GM12875 (cell line): ENCODE data around the gene TULP3.

Experiments used
- H3K4me3 ChIP-seq: one replicate; pipeline ENCODE4 v1.5.1; 2011; ENCODE audit warnings: low read depth, low read length, control low read depth
- TF ChIP-seq, protein P1 (sequence below): IDR thresholded peaks from 2 replicates; pipeline ENCODE4 v1.5.1; 2011; ENCODE audit warnings: low read depth, mild to moderate bottlenecking, control low read depth, inconsistent platforms, low read length, moderate library complexity, borderline replicate concordance; ENCODE audit not compliant: insufficient read depth

TULP3 gene, protein sequence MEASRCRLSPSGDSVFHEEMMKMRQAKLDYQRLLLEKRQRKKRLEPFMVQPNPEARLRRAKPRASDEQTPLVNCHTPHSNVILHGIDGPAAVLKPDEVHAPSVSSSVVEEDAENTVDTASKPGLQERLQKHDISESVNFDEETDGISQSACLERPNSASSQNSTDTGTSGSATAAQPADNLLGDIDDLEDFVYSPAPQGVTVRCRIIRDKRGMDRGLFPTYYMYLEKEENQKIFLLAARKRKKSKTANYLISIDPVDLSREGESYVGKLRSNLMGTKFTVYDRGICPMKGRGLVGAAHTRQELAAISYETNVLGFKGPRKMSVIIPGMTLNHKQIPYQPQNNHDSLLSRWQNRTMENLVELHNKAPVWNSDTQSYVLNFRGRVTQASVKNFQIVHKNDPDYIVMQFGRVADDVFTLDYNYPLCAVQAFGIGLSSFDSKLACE

DNA sequence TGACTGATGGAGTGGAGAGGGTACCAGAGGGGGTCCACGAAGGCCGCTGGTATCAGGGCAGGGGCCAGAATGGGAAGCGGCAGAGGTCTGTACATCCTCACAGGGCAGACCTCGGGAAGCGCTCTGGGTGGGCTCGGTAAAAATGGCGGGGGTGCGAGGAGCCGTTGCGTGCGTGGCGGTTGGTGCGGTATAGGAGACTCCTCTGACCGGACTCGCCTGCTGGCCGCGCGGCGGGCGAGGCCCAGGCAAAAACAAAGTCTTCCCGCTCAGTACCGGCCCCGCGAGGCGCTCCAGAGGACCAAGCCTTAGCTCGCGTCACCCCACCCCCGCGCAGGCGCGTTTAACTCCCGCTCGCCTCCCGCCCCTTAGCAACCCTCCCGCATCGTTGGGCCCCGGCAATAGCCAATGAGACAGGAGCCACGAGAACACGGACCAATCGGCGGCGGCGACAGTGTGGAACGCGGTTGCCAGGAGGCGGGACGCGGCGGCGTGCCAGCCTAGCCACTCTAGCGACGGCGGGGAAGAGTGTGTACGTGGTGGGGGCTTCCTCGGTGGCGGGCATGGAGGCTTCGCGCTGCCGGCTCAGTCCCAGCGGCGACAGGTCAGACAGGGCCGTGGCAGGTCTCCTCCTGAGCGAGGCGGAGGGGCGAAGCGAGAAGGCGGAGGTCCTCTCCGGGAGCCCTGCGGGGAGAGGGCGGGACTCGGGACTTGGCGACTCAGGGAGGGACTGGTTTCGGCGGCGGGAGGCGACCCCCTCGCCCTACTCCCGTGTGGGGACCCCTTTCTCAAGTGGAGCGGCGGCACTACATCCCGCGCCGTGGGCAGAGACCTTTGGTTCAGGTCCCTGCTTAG lies at the start of gene TULP3:
TULP3 (plus strand) TSS at position 504 of the 852 bp plus-strand sequence; CDS start at position 561, 57 bp downstream.
- TF ChIP-seq, protein P1, sequence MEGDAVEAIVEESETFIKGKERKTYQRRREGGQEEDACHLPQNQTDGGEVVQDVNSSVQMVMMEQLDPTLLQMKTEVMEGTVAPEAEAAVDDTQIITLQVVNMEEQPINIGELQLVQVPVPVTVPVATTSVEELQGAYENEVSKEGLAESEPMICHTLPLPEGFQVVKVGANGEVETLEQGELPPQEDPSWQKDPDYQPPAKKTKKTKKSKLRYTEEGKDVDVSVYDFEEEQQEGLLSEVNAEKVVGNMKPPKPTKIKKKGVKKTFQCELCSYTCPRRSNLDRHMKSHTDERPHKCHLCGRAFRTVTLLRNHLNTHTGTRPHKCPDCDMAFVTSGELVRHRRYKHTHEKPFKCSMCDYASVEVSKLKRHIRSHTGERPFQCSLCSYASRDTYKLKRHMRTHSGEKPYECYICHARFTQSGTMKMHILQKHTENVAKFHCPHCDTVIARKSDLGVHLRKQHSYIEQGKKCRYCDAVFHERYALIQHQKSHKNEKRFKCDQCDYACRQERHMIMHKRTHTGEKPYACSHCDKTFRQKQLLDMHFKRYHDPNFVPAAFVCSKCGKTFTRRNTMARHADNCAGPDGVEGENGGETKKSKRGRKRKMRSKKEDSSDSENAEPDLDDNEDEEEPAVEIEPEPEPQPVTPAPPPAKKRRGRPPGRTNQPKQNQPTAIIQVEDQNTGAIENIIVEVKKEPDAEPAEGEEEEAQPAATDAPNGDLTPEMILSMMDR: no peak
- H3K4me3 ChIP-seq: peak within 1 kb of the TSS; percentile 93

DNA sequence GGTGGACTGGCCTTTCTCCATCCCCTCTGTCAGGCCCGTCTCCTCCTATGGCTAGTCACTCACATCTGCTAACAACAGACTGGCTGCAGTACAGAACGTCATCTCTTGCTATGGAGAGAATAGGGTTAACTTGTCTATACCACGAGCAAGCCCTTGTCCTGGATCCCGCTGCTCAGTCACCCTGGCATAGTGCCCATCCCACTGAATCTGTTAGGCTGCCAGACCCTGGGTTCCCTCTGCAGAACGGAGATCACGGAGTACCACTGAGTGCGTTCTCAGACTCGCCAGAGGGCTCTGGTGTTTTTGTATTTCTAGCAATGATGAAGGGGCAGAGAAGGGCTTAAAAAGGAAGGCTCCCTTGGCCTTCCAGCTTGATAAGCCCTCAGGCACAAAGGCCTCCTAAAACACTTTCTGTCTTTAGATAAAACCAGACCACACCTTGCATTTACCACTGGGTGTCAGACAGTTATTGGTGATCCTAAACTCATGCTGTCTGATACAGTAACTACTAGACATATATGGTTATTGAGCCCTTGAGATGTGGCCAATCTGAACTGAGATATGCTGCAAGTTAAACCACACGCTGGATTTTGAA lies 49.5 kb upstream of the TULP3 start:
- TF ChIP-seq, protein P1: no peak
- H3K4me3 ChIP-seq: no peak overlapping the region

DNA sequence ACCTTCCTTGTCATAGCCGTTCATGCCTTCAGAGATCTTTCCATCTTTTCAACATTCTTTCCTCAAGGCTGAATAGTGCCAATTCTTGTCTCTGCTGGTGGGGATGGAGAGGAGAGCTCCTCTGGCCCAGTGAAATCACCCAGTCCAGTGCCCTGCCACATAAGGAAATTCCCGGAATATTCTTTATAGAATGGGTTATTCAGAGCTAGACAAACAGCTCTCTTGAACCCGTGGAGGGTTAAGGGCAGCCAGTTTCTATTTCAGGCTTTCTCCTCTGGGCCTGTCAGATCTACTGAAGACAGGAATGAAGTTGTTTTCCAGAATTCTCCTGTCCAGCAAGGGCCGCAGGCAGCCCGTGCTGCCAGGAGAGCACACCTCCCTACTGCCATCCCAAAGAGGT lies 47.7 kb upstream of the TULP3 start:
- no peak overlapping the region for H3K4me3 ChIP-seq
- TF ChIP-seq, protein P1: no peak

DNA sequence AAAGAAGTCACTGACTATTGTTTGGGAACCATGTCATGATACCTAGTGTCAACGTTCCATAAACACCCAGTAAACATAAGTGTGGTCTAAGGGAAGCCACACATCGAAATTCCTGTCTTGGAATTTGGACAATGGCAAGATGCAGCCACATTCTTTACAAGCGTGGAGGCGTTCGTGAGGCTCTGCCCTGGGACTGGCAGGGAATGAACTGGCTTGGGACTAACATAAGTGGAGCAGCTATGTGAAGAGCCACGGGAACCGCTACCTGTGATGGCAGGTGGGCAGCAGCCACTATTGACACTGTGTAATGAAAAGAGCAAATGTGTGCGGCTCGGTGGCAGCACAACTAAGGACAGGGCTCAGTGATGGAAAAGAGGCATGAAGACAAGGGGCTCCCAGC lies 45.9 kb upstream of the TULP3 start:
- TF ChIP-seq, protein P1: no peak
- no peak overlapping the region for H3K4me3 ChIP-seq

DNA sequence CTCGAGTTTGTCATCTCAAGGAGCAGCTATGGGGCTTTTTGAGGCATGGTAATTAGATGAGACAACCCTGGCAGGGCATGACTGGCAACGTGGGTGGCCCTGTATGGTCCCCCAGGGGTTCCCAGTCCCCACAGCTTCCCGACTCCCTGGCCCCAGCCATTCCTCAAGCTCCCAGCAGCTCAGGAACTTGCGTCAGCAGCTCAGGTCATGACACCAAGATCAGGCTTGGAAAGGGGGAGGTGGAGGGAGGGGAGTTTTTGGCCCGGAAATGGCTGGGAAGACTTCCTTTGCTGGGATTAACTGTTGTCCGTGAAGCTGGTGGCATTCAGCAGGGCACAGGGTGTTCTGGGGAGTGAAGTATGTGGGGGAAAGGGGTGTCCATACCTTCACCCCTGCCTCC lies 45.4 kb upstream of the TULP3 start:
- H3K4me3 ChIP-seq: no peak overlapping the region
- TF ChIP-seq, protein P1: no peak

DNA sequence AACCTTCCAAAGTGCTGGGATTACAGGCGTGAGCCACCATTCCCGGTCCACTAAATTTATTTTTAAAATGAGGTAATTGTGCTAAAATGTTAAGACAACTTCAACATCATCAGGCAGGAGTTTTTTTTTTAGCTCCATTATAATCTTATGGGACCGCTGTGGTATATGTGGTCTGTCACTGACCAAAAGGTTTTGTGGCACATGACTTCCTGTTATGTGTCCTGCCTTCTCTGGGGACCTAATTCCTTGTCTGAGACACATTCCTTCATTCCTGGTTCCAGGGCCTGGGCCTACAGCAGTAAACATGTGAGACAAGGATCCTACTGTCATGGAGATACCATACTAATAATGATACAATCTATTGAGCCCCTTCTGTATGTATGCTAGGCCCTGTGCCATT lies 38.8 kb upstream of the TULP3 start:
- TF ChIP-seq, protein P1: no peak
- no peak overlapping the region for H3K4me3 ChIP-seq

DNA sequence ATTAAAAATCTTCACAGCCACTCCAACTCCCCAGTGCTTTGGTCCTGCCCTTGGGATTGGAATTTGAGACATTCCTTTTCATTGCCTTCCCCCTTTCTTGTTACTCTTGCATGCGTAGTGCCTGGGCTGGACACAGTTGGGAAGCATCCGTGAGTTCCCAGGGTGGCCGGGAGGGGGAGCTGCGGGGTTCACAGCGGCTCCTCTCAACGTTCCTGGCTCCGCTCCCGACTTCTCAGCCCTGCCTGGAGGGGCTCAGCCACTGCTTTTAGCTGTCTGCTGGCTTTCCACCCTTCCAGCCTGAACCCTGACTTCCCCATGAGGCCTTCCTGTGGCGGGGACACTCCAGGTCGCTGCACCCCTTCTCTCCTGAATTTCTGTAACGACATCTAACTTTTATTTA lies 37.1 kb upstream of the TULP3 start:
- no peak overlapping the region for H3K4me3 ChIP-seq
- TF ChIP-seq, protein P1: peak; percentile 84
